Trophoblast cell (in vitro differentiated cells and primary cell): Measurements from ENCODE around the gene ABCC6.

Experiments
- DNase-seq, 2 donors: peaks; one replicate each; pipeline ENCODE4 v3.0.0-alpha.2; 2016
- H2AFZ ChIP-seq: 2 replicates; pipeline ENCODE4 v1.6.1; 2013; ENCODE audit warnings: low read length, moderate library complexity, mild to moderate bottlenecking; ENCODE audit not compliant: insufficient read depth, poor library complexity
- H2AK5ac ChIP-seq: 2 replicates; pipeline ENCODE4 v1.6.1; 2013; ENCODE audit warnings: mild to moderate bottlenecking, low read length
- H2BK120ac ChIP-seq: 2 replicates; pipeline ENCODE4 v1.6.1; 2013; ENCODE audit warnings: low read length, mild to moderate bottlenecking, moderate library complexity; ENCODE audit not compliant: insufficient read depth, poor library complexity
- H2BK12ac ChIP-seq: 2 replicates; pipeline ENCODE4 v1.6.1; 2013; ENCODE audit warnings: mild to moderate bottlenecking, low read length, moderate library complexity
- H2BK5ac ChIP-seq: 2 replicates; pipeline ENCODE4 v1.6.1; 2013; ENCODE audit warnings: low read length, low read depth, moderate library complexity, mild to moderate bottlenecking; ENCODE audit not compliant: poor library complexity
- H3K14ac ChIP-seq: 2 replicates; pipeline ENCODE4 v1.6.1; 2013; ENCODE audit warnings: mild to moderate bottlenecking, low read length
- H3K18ac ChIP-seq: 2 replicates; pipeline ENCODE4 v1.6.1; 2013; ENCODE audit warnings: mild to moderate bottlenecking, low read length
- H3K23ac ChIP-seq: 2 replicates; pipeline ENCODE4 v1.6.1; 2013; ENCODE audit warnings: low read length
- H3K27ac ChIP-seq: 2 replicates; pipeline ENCODE4 v1.5.1; 2013; ENCODE audit warnings: low read depth, mild to moderate bottlenecking, inconsistent platforms, low read length, moderate library complexity
- H3K27me3 ChIP-seq: 2 replicates; pipeline ENCODE4 v1.6.1; 2013; ENCODE audit warnings: inconsistent platforms, mild to moderate bottlenecking, low read length, moderate library complexity; ENCODE audit not compliant: insufficient read depth
- H3K36me3 ChIP-seq, 2 experiments: 1 replicate in 1 of 2; 2 replicates in 1 of 2; pipeline ENCODE4 v1.6.1; 2013; ENCODE audit warnings: low read length in 2 of 2, mild to moderate bottlenecking in 2 of 2, moderate library complexity in 1 of 2; ENCODE audit not compliant: insufficient read depth in 2 of 2, control insufficient read depth in 1 of 2
- H3K4ac ChIP-seq: 2 replicates; pipeline ENCODE4 v1.6.1; 2013; ENCODE audit warnings: low read depth, mild to moderate bottlenecking, low read length, moderate library complexity
- H3K4me1 ChIP-seq, 2 experiments: 1 replicate in 1 of 2; 2 replicates in 1 of 2; pipeline ENCODE4 v1.6.1; 2013; ENCODE audit warnings: low read length in 2 of 2, mild to moderate bottlenecking in 2 of 2, moderate library complexity in 1 of 2; ENCODE audit not compliant: insufficient read depth in 2 of 2, control insufficient read depth in 1 of 2
- H3K4me2 ChIP-seq: 2 replicates; pipeline ENCODE4 v1.6.1; 2013; ENCODE audit warnings: inconsistent platforms, mild to moderate bottlenecking, low read length, moderate library complexity
- H3K4me3 ChIP-seq: 2 replicates; pipeline ENCODE4 v1.5.1; 2013; ENCODE audit warnings: mild to moderate bottlenecking, low read depth, low read length, inconsistent platforms
- H3K79me1 ChIP-seq: one replicate; pipeline ENCODE4 v1.6.1; 2013; ENCODE audit warnings: low read length
- H3K79me2 ChIP-seq: 2 replicates; pipeline ENCODE4 v1.6.1; 2013; ENCODE audit warnings: low read length, mild to moderate bottlenecking; ENCODE audit not compliant: control insufficient read depth, insufficient read depth, poor library complexity
- H3K9ac ChIP-seq: 2 replicates; pipeline ENCODE4 v1.6.1; 2013; ENCODE audit warnings: mild to moderate bottlenecking, low read length
- H3K9me3 ChIP-seq: 2 replicates; pipeline ENCODE4 v1.6.1; 2013; ENCODE audit warnings: low read depth, mild to moderate bottlenecking, control low read depth, inconsistent platforms, low read length; ENCODE audit not compliant: insufficient read depth
- H4K12ac ChIP-seq: 2 replicates; pipeline ENCODE4 v1.6.1; 2013; ENCODE audit warnings: low read depth, mild to moderate bottlenecking, low read length, moderate library complexity
- H4K8ac ChIP-seq: 2 replicates; pipeline ENCODE4 v1.6.1; 2013; ENCODE audit warnings: low read depth, mild to moderate bottlenecking, low read length, moderate library complexity
- H4K91ac ChIP-seq: one replicate; pipeline ENCODE4 v1.6.1; 2013; ENCODE audit warnings: low read depth, mild to moderate bottlenecking, low read length, moderate library complexity
- WGBS: extraction: QIAGEN DNeasy Blood & Tissue Kit; methylation state at CpG from one replicate; pipeline ENCODE4 v1.1.7; 2013; ENCODE audit warnings: missing lambda C conversion rate; ENCODE audit not compliant: insufficient read length, insufficient coverage; ENCODE audit errors: extremely low coverage; 5-methylcytosine and 5-hydroxymethylcytosine counted together

Gene ABCC6

GRCh38 chr16:16169615-16170014, 53.7 kb downstream of the ABCC6 start:
- Histone ChIP-seq H3K9me3 (no peaks in the 10 kb centered on the region), H2BK5ac (no peak overlapping the region), H2AFZ (no peak overlapping the region), H3K4me3 (no peak overlapping the region), H4K8ac (no peak overlapping the region), H2AK5ac (no peak overlapping the region), H3K36me3 (no peaks in the 10 kb centered on the region), H4K12ac (no peak overlapping the region), H3K27me3 (no peaks in the 10 kb centered on the region), H3K79me2 (no peaks in the 10 kb centered on the region), H3K79me1 (no peaks in the 10 kb centered on the region), H2BK120ac (no peak overlapping the region), H3K4me1 (no peaks in the 10 kb centered on the region), H3K4me2 (no peak overlapping the region), H3K18ac (no peak overlapping the region), H3K9ac (no peak overlapping the region), H3K27ac (no peak overlapping the region), H3K14ac (no peak overlapping the region), H3K23ac (no peak overlapping the region), H4K91ac (no peak overlapping the region), H3K4ac (no peak overlapping the region), H2BK12ac (no peak overlapping the region)
- DNase-seq, result no peak
- no CpG with 5 or more reads among the region's 15 CpGs for WGBS

GRCh38 chr16:16168431-16168830, 54.9 kb downstream of the ABCC6 start:
- Histone ChIP-seq H2BK5ac (no peak overlapping the region), H3K18ac (no peak overlapping the region), H4K12ac (no peak overlapping the region), H3K4me2 (no peak overlapping the region), H2AFZ (no peak overlapping the region), H2BK120ac (no peak overlapping the region), H3K4ac (no peak overlapping the region), H3K27me3 (no peaks in the 10 kb centered on the region), H3K4me3 (no peak overlapping the region), H3K9ac (no peak overlapping the region), H2BK12ac (no peak overlapping the region), H2AK5ac (no peak overlapping the region), H3K36me3 (no peaks in the 10 kb centered on the region), H4K91ac (no peak overlapping the region), H3K79me2 (no peaks in the 10 kb centered on the region), H3K79me1 (no peaks in the 10 kb centered on the region), H3K4me1 (no peaks in the 10 kb centered on the region), H3K27ac (no peak overlapping the region), H3K23ac (no peak overlapping the region), H3K9me3 (no peaks in the 10 kb centered on the region), H4K8ac (no peak overlapping the region), H3K14ac (no peak overlapping the region)
- WGBS, result no CpG with 5 or more reads among the region's 14 CpGs
- DNase-seq, result no peak

GRCh38 chr16:16167927-16168326, 55.4 kb downstream of the ABCC6 start:
- no peak overlapping the region for H3K4me2 ChIP-seq
- H3K14ac ChIP-seq, result no peak overlapping the region
- H3K4me3 ChIP-seq, result no peak overlapping the region
- no peak overlapping the region for H3K18ac ChIP-seq
- WGBS, result no CpG with 5 or more reads among the region's 11 CpGs
- no peak for DNase-seq
- H2AK5ac ChIP-seq, result no peak overlapping the region
- no peak overlapping the region for H4K8ac ChIP-seq
- H3K9ac ChIP-seq, result no peak overlapping the region
- no peak overlapping the region for H3K4ac ChIP-seq
- H3K79me2 ChIP-seq, result no peaks in the 10 kb centered on the region
- H3K23ac ChIP-seq, result no peak overlapping the region
- no peak overlapping the region for H2BK120ac ChIP-seq
- no peaks in the 10 kb centered on the region for H3K9me3 ChIP-seq
- H3K4me1 ChIP-seq, result no peaks in the 10 kb centered on the region
- no peak overlapping the region for H2BK5ac ChIP-seq
- H3K36me3 ChIP-seq, result no peaks in the 10 kb centered on the region
- no peak overlapping the region for H4K91ac ChIP-seq
- H2BK12ac ChIP-seq, result no peak overlapping the region
- no peak overlapping the region for H2AFZ ChIP-seq
- no peaks in the 10 kb centered on the region for H3K27me3 ChIP-seq
- no peak overlapping the region for H4K12ac ChIP-seq
- no peak overlapping the region for H3K27ac ChIP-seq
- no peaks in the 10 kb centered on the region for H3K79me1 ChIP-seq

GRCh38 chr16:16166949-16167348, 56.3 kb downstream of the ABCC6 start:
- H3K4me1 ChIP-seq, result no peaks in the 10 kb centered on the region
- no peak overlapping the region for H2BK5ac ChIP-seq
- H3K4ac ChIP-seq, result no peak overlapping the region
- no peaks in the 10 kb centered on the region for H3K36me3 ChIP-seq
- H3K9me3 ChIP-seq, result peaks cover 3% of the 10 kb centered on the region
- H3K27me3 ChIP-seq, result no peaks in the 10 kb centered on the region
- DNase-seq, result no peak
- H3K79me1 ChIP-seq, result no peaks in the 10 kb centered on the region
- H4K8ac ChIP-seq, result no peak overlapping the region
- no peak overlapping the region for H3K27ac ChIP-seq
- H2AK5ac ChIP-seq, result no peak overlapping the region
- H3K4me3 ChIP-seq, result no peak overlapping the region
- no peak overlapping the region for H3K18ac ChIP-seq
- no peak overlapping the region for H3K4me2 ChIP-seq
- H2BK12ac ChIP-seq, result no peak overlapping the region
- no peak overlapping the region for H2AFZ ChIP-seq
- H3K9ac ChIP-seq, result no peak overlapping the region
- no peak overlapping the region for H4K12ac ChIP-seq
- no peak overlapping the region for H3K14ac ChIP-seq
- H3K23ac ChIP-seq, result no peak overlapping the region
- no peaks in the 10 kb centered on the region for H3K79me2 ChIP-seq
- no CpG with 5 or more reads among the region's 2 CpGs for WGBS
- no peak overlapping the region for H2BK120ac ChIP-seq
- H4K91ac ChIP-seq, result no peak overlapping the region
